RWPE1 (cell line): ENCODE results near the gene LRRC45.
"Not testable (repeated sequence)": the region's sequence is repeated elsewhere in the genome, so short reads cannot be mapped to it uniquely, and the experiment has no call there.

ENCODE experiments used
- CTCF ChIA-PET: fragments of 350-600 bp; sonication (Branson Sonifier 250); formaldehyde crosslinking; extraction: SDS; loops from one replicate; lab custom pipeline; 2021; lab: Yijun Ruan, JAX
- POLR2A ChIA-PET: fragments of 400-600 bp; formaldehyde crosslinking; extraction: SDS; loops from one replicate; lab custom pipeline; 2020; ENCODE audit warnings: antibody characterized with exemption; ENCODE audit not compliant: low non-redundant PET; lab: Yijun Ruan, JAX
- DNase-seq: peaks from one replicate; pipeline ENCODE4 v3.0.0; 2012; ENCODE audit warnings: low spot score
- H3K27ac ChIP-seq: fragments of 450-650 bp; 2 replicates; pipeline ENCODE4 v1.5.1; 2017
- CTCF ChIP-seq: fragments of 450-650 bp; conservative IDR thresholded peaks from 2 replicates; pipeline ENCODE4 v1.5.1; 2017; ENCODE audit warnings: low read depth, mild to moderate bottlenecking

The LRRC45 gene

DNA sequence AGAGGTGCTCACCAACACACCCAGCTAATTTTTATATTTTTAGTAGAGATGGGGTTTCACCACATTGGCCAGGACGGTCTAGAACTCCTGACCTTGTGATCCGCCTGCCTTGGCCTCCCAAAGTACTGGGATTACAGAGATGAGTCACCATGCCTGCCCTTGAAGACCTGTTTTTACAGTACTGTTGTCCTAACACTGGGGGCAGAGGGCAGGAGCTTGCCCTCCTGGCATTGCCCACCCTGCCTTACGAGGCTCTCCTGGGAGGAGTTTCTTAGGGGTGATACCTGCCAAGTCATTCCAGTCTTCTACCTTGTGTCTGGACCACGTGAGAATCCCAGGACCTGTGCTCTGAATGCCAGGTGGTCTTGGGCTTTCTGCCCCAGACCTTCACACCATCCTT is 43.0 kb upstream of the LRRC45 start:
- no peak for DNase-seq
- no peak for TF ChIP-seq CTCF
- ChIA-PET POLR2A (no interaction called here), CTCF (interaction anchor here (0.9 to 2.2 kb wide), 2 partner anchors 21 to 39 kb away, joined by 3 to 9 read pairs; no protein-coding TSS in a partner anchor)
- H3K27ac ChIP-seq: peak overlapping the region; percentile 88

- TF ChIP-seq CTCF: no peak
- POLR2A ChIA-PET: no interaction called here
- no peak for DNase-seq
- CTCF ChIA-PET: interaction anchor here (0.9 to 2.2 kb wide), 2 partner anchors 21 to 38 kb away, joined by 3 to 9 read pairs; no protein-coding TSS in a partner anchor
- peak overlapping the region; percentile 88 for H3K27ac ChIP-seq
These were observed 42.3 kb upstream of the LRRC45 start for GRCh38 chr17:81980707-81981343.

- peak overlapping the region; percentile 88 for H3K27ac ChIP-seq
- DNase-seq, POLR2A ChIA-PET: not testable (repeated sequence)
- CTCF ChIA-PET: interaction anchor here (2.2 kb wide), 1 partner anchor 22 kb away, joined by 9 read pairs; no protein-coding TSS in a partner anchor
These were observed 41.6 kb upstream of the LRRC45 start for GRCh38 chr17:81981511-81981910.

DNA sequence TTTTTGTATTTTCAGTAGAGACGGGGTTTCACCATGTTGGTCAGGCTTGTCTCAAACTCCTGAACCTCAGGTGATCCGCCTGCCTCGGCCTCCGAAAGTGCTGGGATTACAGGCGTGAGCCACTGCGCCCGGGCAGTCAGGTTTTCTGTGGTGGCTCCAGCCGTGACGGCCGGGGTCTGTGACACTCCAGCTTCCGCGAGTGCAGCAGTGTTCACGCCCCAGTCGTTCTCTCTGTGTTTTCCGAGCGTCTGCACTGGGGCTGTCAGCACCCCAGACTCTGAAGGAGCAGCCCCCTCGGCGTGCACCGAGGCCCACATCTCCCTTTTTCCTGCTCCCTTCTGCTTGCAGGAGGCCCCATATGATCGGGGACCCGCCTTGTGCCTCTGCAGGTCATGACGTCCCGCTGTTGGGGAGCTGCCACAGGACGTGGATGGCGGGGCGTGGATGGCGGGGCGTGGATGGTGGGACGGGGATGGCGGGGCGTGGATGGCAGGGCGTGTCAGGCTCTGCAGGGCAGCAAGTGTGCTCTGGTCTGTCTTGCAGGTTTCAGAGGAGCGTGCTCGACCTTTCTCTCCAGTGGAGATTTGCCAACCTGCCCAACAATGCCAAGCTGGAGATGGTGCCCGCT is 40.0 kb upstream of the LRRC45 start:
- ChIA-PET CTCF (interaction anchor here (0.7 kb wide), 1 partner anchor 23 kb away, joined by 4 read pairs; no protein-coding TSS in a partner anchor), POLR2A (no interaction called here)
- no peak for TF ChIP-seq CTCF
- H3K27ac ChIP-seq: peak overlapping the region; percentile 88
- DNase-seq: no peak

DNA sequence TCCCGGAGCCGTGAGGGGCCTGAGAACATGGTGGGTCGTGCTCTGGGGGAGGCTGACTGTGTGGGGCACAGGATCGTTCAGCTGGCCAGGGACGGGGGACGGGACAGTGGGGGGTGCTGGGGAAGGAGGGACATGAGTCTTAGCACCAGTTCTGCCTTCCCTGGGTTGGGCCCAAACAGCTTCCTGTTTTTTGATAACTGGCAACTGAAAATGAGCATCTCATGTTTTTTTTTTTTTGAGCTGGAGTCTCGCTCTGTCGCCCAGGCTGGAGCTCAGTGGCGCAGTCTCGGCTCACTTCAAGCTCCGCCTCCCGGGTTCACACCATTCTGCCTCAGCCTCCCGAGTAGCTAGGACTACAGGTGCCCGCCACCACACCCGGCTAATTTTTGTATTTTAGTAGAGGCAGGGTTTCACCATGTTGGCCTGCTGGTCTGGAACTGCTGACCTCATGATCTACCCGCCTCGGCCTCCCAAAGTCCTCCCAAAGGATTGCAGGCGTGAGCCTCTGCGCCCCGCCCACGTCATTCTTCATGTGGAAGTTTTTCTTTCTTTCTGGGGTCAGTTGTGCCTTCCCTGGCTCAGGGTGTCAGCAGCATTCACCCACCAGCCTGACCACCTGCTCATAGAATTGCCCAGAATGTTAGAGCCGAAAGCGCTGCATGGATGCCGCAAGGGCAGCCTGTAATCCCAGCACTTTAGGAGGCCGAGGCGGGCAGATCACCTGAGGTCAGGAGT is 39.3 kb upstream of the LRRC45 start:
- no peak for DNase-seq
- ChIA-PET CTCF (interaction anchor here (0.7 kb wide), 2 partner anchors 24 to 110 kb away, joined by 3 to 4 read pairs; no protein-coding TSS in a partner anchor), POLR2A (interaction anchor here (0.8 kb wide), 1 partner anchor 520 kb away, joined by 3 read pairs; no protein-coding TSS in a partner anchor)
- H3K27ac ChIP-seq: peak overlapping the region; percentile 88
- TF ChIP-seq CTCF: no peak

- H3K27ac ChIP-seq: peak overlapping the region; percentile 88
- no peak for DNase-seq
- TF ChIP-seq CTCF: no peak
- CTCF ChIA-PET: interaction anchor here (0.6 to 1.5 kb wide), 3 partner anchors 21 to 126 kb away, joined by 4 to 6 read pairs (median 5); no protein-coding TSS in a partner anchor
- POLR2A ChIA-PET: interaction anchor here (0.8 kb wide), 1 partner anchor 519 kb away, joined by 3 read pairs; no protein-coding TSS in a partner anchor
These were observed 38.2 kb upstream of the LRRC45 start for GRCh38 chr17:81984773-81985410.
